ENCODE data around the gene DCAF15. TPM values are rescaled to one million over a fixed set of nuclear protein-coding genes. Genes with fewer than 3 reads are reported as not detected.

The DCAF15 gene
- total and polyA plus RNA-seq, 2 experiments from 2014 or later = 9.3 to 11.5 TPM

DNA sequence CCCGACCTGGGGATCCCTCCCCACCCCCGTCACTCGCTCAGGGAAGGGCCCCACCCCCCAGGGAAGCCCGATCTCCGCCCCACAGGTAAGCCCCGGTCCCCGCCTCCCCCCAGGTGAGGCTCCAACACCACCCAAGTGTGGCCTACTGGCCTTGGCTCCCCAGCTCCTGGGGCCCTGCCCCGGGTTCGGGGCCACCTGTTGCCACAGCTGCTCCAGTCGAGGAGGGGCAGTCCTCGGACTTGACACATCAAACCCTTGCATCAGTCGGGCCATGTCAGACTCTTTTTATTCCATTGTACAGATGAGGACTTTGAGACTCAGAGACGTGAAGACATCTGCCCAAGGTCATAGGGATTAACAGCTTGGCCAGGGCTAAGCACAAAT lies 45.8 kb upstream of the DCAF15 start:
- WGBS, 2 experiments (ENCODE audit: low coverage in 1 of 2, low lambda C conversion rate in 2 of 2, missing lambda C conversion rate in 2 of 2) = 1 to 3% methylated on average over 6 to 13 of the region's 13 CpGs
- Histone ChIP-seq H3K9me3 (ENCODE audit: low read depth) (no peaks in the 10 kb centered on the region), H2AFZ (peak overlapping the region; percentile 95), H3K27me3 (replicated peaks; ENCODE audit: insufficient read depth) (no peaks in the 10 kb centered on the region), H3K79me2 (ENCODE audit: insufficient read depth) (no peaks in the 10 kb centered on the region; the same call in 1 of the 2 replicates), H3K4me1 (ENCODE audit: insufficient read depth) (no peaks in the 10 kb centered on the region), H3K4me2 (ENCODE audit: unreplicated experiment) (peak overlapping the region; percentile 89), H3K36me3 (ENCODE audit: low read depth) (peaks cover 5% of the 10 kb centered on the region; the same call in 1 of the 2 replicates), H3K9ac (peak overlapping the region; percentile 75), H3F3A (ENCODE audit: insufficient read depth) (no peaks in the 10 kb centered on the region), H3K4me3 (peak overlapping the region; percentile 76), H3K27ac (no peak overlapping the region), H3K9me2 (ENCODE audit: insufficient read depth) (no peaks in the 10 kb centered on the region), H4K20me1 (ENCODE audit: insufficient read depth) (no peaks in the 10 kb centered on the region)
- in situ Hi-C loops (cut with MboI) = no loop called here
- peak; percentile 38 for DNase-seq
- TF ChIP-seq EZH2phosphoT487 (IDR thresholded peaks at IDR 0.05; ENCODE audit: insufficient read depth, low read depth) (no peak), EZH2 (IDR thresholded peaks at IDR 0.05; ENCODE audit: insufficient read depth, poor library complexity, severe bottlenecking) (no peak)

DNA sequence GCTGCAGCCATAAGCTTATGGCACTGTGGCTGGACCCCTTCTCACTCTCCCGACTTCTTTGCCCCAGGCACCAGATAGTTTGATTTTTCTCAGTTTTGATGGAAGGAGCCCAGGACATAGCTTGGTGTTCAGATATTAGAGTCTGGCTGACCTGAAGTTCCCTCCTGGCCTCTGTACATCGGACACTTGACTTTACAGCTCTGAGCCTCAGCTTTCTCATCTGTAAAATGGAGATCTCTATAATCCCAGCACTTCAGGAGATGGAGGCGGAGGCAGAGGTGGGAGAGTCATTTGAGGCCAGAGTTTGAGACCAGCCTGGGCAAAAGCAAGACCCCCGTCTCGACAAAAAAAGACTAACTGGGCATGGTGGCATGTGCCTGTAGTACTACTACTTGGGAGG lies 45.4 kb upstream of the DCAF15 start:
- Histone ChIP-seq H3K9me3 (ENCODE audit: low read depth) (no peaks in the 10 kb centered on the region), H3K79me2 (ENCODE audit: insufficient read depth) (no peaks in the 10 kb centered on the region; the same call in 1 of the 2 replicates), H3K9ac (peak overlapping the region; percentile 75), H3K27me3 (replicated peaks; ENCODE audit: insufficient read depth) (no peaks in the 10 kb centered on the region), H3K4me1 (ENCODE audit: insufficient read depth) (no peaks in the 10 kb centered on the region), H3F3A (ENCODE audit: insufficient read depth) (no peaks in the 10 kb centered on the region), H4K20me1 (ENCODE audit: insufficient read depth) (no peaks in the 10 kb centered on the region), H3K4me3 (peak overlapping the region; percentile 76), H3K27ac (no peak overlapping the region), H3K4me2 (ENCODE audit: unreplicated experiment) (peak overlapping the region; percentile 89), H3K9me2 (ENCODE audit: insufficient read depth) (no peaks in the 10 kb centered on the region), H3K36me3 (ENCODE audit: low read depth) (peaks cover 5% of the 10 kb centered on the region; the same call in 1 of the 2 replicates), H2AFZ (peak overlapping the region; percentile 95)
- WGBS, 2 experiments (ENCODE audit: low coverage in 1 of 2, low lambda C conversion rate in 2 of 2, missing lambda C conversion rate in 2 of 2) = 79% methylated on average over 5 of the region's 5 CpGs
- in situ Hi-C loops (cut with MboI) = no loop called here
- no peak for DNase-seq
- TF ChIP-seq EZH2 (IDR thresholded peaks at IDR 0.05; ENCODE audit: insufficient read depth, poor library complexity, severe bottlenecking) = no peak
- TF ChIP-seq EZH2phosphoT487 (IDR thresholded peaks at IDR 0.05; ENCODE audit: insufficient read depth, low read depth) = no peak

DNA sequence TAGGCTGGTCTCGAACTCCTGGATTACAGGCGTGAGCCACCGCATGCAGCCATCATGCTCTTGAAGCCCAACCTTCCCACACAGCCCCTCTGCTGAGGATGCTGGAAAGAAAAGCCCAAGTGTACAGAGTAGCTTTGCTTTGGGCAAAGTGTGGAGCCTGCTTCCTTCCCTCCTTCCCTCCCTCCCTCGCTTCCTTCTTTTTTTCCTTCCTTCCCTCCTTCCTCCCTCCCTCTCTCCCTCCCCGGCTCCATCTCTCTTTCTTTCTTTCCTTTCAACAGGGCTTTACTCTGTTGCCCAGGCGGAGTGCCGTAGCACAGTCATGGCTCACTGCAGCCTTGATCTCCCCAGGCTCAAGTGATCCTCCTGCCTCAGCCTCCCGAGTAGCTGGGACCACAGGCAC lies 43.6 kb upstream of the DCAF15 start:
- Histone ChIP-seq H3K9me3 (ENCODE audit: low read depth) (no peaks in the 10 kb centered on the region), H3K79me2 (ENCODE audit: insufficient read depth) (no peaks in the 10 kb centered on the region; the same call in 1 of the 2 replicates), H3K27me3 (replicated peaks; ENCODE audit: insufficient read depth) (no peaks in the 10 kb centered on the region), H4K20me1 (ENCODE audit: insufficient read depth) (no peaks in the 10 kb centered on the region), H3K36me3 (ENCODE audit: low read depth) (peaks cover 5% of the 10 kb centered on the region; the same call in 1 of the 2 replicates), H3K4me3 (no peak overlapping the region), H3K4me1 (ENCODE audit: insufficient read depth) (no peaks in the 10 kb centered on the region), H3K9ac (no peak overlapping the region), H3K27ac (no peak overlapping the region), H2AFZ (no peak overlapping the region), H3K4me2 (ENCODE audit: unreplicated experiment) (no peak overlapping the region), H3F3A (ENCODE audit: insufficient read depth) (no peaks in the 10 kb centered on the region), H3K9me2 (ENCODE audit: insufficient read depth) (no peaks in the 10 kb centered on the region)
- DNase-seq = no peak
- TF ChIP-seq EZH2 (IDR thresholded peaks at IDR 0.05; ENCODE audit: insufficient read depth, poor library complexity, severe bottlenecking) (no peak), EZH2phosphoT487 (IDR thresholded peaks at IDR 0.05; ENCODE audit: insufficient read depth, low read depth) (no peak)
- in situ Hi-C loops (cut with MboI) = no loop called here
- 90 to 94% methylated on average over 6 to 8 of the region's 8 CpGs for WGBS, 2 experiments (ENCODE audit: low coverage in 1 of 2, low lambda C conversion rate in 2 of 2, missing lambda C conversion rate in 2 of 2)

DNA sequence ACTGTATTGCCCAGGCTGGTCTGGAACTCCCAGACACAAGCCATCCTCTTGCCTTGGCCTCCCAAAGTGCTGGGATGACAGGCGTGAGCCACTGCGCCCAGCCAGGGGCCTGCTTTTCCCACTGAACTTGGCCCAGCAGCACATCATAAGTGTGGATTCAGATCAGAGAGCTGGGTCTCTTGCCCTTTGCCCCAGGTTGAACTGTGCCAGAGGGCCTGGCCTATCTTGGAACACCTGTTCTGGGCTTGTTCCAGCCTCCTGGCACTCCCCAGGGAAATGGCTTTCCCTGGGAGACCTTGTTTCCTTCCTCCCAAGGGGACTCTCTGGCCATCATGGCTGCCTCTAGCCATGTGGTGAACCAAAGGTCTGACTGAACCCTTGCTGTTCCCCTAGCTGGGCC lies 42.9 kb upstream of the DCAF15 start:
- Histone ChIP-seq H2AFZ (no peak overlapping the region), H3F3A (ENCODE audit: insufficient read depth) (no peaks in the 10 kb centered on the region), H3K9ac (no peak overlapping the region), H3K4me3 (no peak overlapping the region), H4K20me1 (ENCODE audit: insufficient read depth) (no peaks in the 10 kb centered on the region), H3K27ac (no peak overlapping the region), H3K4me1 (ENCODE audit: insufficient read depth) (no peaks in the 10 kb centered on the region), H3K4me2 (ENCODE audit: unreplicated experiment) (no peak overlapping the region), H3K9me2 (ENCODE audit: insufficient read depth) (no peaks in the 10 kb centered on the region), H3K27me3 (replicated peaks; ENCODE audit: insufficient read depth) (no peaks in the 10 kb centered on the region), H3K9me3 (ENCODE audit: low read depth) (no peaks in the 10 kb centered on the region), H3K79me2 (ENCODE audit: insufficient read depth) (no peaks in the 10 kb centered on the region; the same call in 1 of the 2 replicates), H3K36me3 (ENCODE audit: low read depth) (peaks cover 5% of the 10 kb centered on the region; the same call in 1 of the 2 replicates)
- in situ Hi-C loops (cut with MboI) = no loop called here
- TF ChIP-seq EZH2 (IDR thresholded peaks at IDR 0.05; ENCODE audit: insufficient read depth, poor library complexity, severe bottlenecking) = no peak
- TF ChIP-seq EZH2phosphoT487 (IDR thresholded peaks at IDR 0.05; ENCODE audit: insufficient read depth, low read depth) = no peak
- 90 to 92% methylated on average over 2 of the region's 2 CpGs for WGBS, 2 experiments (ENCODE audit: low coverage in 1 of 2, low lambda C conversion rate in 2 of 2, missing lambda C conversion rate in 2 of 2)
- no peak for DNase-seq

DNA sequence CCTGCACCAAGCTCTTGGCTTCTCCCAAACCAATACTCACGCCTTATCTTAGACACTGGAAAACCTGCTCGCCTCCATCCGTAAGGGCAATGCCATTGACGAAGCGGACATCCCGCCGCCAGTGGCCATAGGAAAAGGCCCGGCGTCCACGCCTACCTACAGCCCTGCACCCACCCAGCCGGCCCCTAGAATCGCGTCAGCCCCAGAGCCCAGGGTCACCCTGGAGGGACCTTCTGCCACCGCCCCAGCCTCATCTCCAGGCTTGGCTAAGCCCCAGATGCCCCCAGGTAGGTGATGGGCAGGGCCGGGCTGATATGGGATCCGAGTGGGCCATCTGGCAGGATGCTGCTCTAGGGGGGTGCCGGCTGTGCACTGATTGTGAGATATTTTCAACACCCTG lies 39.0 kb upstream of the DCAF15 start:
- H3K9me2 ChIP-seq (ENCODE audit: insufficient read depth) = no peaks in the 10 kb centered on the region
- no peaks in the 10 kb centered on the region for H3F3A ChIP-seq (ENCODE audit: insufficient read depth)
- no peak overlapping the region for H3K27ac ChIP-seq
- no peak overlapping the region for H2AFZ ChIP-seq
- H3K36me3 ChIP-seq (ENCODE audit: low read depth) = peaks cover 10% of the 10 kb centered on the region; the same call in 1 of the 2 replicates
- H3K79me2 ChIP-seq (ENCODE audit: insufficient read depth) = no peaks in the 10 kb centered on the region
- H4K20me1 ChIP-seq (ENCODE audit: insufficient read depth) = no peaks in the 10 kb centered on the region
- H3K9ac ChIP-seq = no peak overlapping the region
- no peak for DNase-seq
- no peaks in the 10 kb centered on the region for H3K4me1 ChIP-seq (ENCODE audit: insufficient read depth)
- TF ChIP-seq EZH2phosphoT487 (IDR thresholded peaks at IDR 0.05; ENCODE audit: insufficient read depth, low read depth) = no peak
- TF ChIP-seq EZH2 (IDR thresholded peaks at IDR 0.05; ENCODE audit: insufficient read depth, poor library complexity, severe bottlenecking) = no peak
- in situ Hi-C loops (cut with MboI) = no loop called here
- H3K9me3 ChIP-seq (ENCODE audit: low read depth) = no peaks in the 10 kb centered on the region
- 96% methylated on average over 14 to 17 of the region's 17 CpGs for WGBS, 2 experiments (ENCODE audit: low coverage in 1 of 2, low lambda C conversion rate in 2 of 2, missing lambda C conversion rate in 2 of 2)
- H3K4me2 ChIP-seq (ENCODE audit: unreplicated experiment) = no peak overlapping the region
- no peak overlapping the region for H3K4me3 ChIP-seq
- H3K27me3 ChIP-seq (replicated peaks; ENCODE audit: insufficient read depth) = no peaks in the 10 kb centered on the region

Data from GM23248 (cell line).